ENCODE measurements around the gene SLC12A5. TPM values are rescaled to one million over a fixed set of nuclear protein-coding genes. Genes with fewer than 3 reads are reported as not detected.

SLC12A5 gene
- polyA plus RNA-seq, 2 of the 4 experiments (the other 2 are of a cell fraction) = 3.0 to 10.8 TPM

DNA sequence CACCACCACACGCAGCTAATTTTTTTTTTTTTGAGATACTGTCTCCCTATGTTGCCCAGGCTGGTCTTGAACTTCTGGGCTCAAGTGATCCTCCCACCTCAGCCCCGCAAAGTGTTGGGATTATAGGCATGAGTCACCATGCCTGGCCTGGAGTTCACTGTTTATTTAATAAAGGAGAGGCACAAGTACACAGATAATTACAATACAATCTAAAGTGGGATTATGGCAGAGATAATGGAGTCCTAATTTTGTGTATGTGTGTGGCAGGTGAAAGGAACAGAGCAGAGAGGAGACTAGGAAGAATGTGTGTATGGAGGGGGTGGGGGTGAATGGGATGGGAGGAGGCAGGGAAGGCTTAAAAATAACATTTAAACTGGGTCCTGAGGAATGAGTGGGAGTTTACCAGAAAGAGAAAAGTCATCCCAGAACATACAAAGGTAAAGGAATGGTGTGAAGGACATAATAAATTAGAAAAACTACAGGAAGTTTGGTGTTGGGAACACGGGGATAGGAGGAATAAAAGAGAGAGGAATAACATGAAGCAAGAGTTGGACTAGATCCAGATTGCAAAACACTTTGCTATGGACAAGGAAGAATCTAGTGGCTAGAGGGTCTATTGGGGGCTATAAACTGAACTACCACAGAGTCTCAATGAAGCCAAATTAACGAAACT lies 56.3 kb downstream of the SLC12A5 start:
- ATAC-seq = peak in 1 of 2 experiments; percentile 17; a peak in 3 of 6 replicates
- ChIA-PET CTCF (interaction anchor here (0.5 to 1.7 kb wide), 12 partner anchors 8 to 207 kb away, joined by 3 to 13 read pairs (median 3); no protein-coding TSS in a partner anchor), POLR2A (no interaction called here)
- Histone ChIP-seq H3K9me3 (no peaks in the 10 kb centered on the region), H3K4me2 (peak overlapping the region; percentile 79), H3K4me1 (peaks cover 45% of the 10 kb centered on the region), H3K27ac (peak overlapping the region in 1 of 2 experiments; percentile 24; a peak in 3 of 6 replicates), H3K4me3 (no peak overlapping the region)
- no peak for FAIRE-seq
- DNase-seq (ENCODE audit: low read depth in 1 of 2, low spot score in 1 of 2) = peak; percentile 20 to 68
- 25% methylated on average over 4 of the region's 4 CpGs for WGBS (ENCODE audit: missing lambda C conversion rate)
- TF ChIP-seq CBX2 (IDR thresholded peaks at IDR 0.05; ENCODE audit: borderline replicate concordance, low read depth) (no peak), NFE2L2 (conservative IDR thresholded peaks at IDR 0.05; ENCODE audit: low read length) (no peak), E2F6 (IDR thresholded peaks at IDR 0.05; ENCODE audit: borderline replicate concordance, low read depth) (no peak), EHMT2 (IDR thresholded peaks at IDR 0.05; ENCODE audit: low read depth) (no peak), JUNB (IDR thresholded peaks at IDR 0.05) (no peak), HDAC2 (IDR thresholded peaks at IDR 0.05) (no peak), ZC3H11A (IDR thresholded peaks at IDR 0.05) (no peak), BHLHE40 (IDR thresholded peaks at IDR 0.05; ENCODE audit: low read depth, low read length) (no peak), FOSL2 (IDR thresholded peaks at IDR 0.05) (no peak), FOSL2 (CRISPR knock-in tag; IDR thresholded peaks at IDR 0.05) (peak; percentile 89), TP53 (CRISPR knock-in tag; IDR thresholded peaks at IDR 0.05) (no peak), SREBF2 (IDR thresholded peaks at IDR 0.05) (no peak), ELK1 (IDR thresholded peaks at IDR 0.05; ENCODE audit: low read depth, low read length) (no peak), CHD4 (IDR thresholded peaks at IDR 0.05; ENCODE audit: borderline replicate concordance) (no peak; the same call in 1 of the 2 replicates), RAD21 (conservative IDR thresholded peaks at IDR 0.05 in 1 of 2, IDR thresholded peaks at IDR 0.05 in 1 of 2) (no peak), CHD2 (IDR thresholded peaks at IDR 0.05; ENCODE audit: low read length, partially characterized antibody) (no peak), JUN (IDR thresholded peaks at IDR 0.05) (0 out of 5 replicates have a peak, but pooled peaks of 1 of the 2 experiments have one; percentile 19), SMC3 (IDR thresholded peaks at IDR 0.05) (no peak), POLR2AphosphoS2 (conservative IDR thresholded peaks at IDR 0.05; ENCODE audit: low read length) (no peak), KDM5A (IDR thresholded peaks at IDR 0.05) (no peak), PHF8 (IDR thresholded peaks at IDR 0.05; ENCODE audit: borderline replicate concordance, low read depth) (no peak), RCOR1 (IDR thresholded peaks at IDR 0.05; ENCODE audit: low read depth, low read length) (no peak), RFX5 (IDR thresholded peaks at IDR 0.05) (no peak), TFCP2L1 (CRISPR knock-in tag; IDR thresholded peaks at IDR 0.05) (no peak), HEYL (CRISPR knock-in tag; IDR thresholded peaks at IDR 0.05) (no peak), HOXB13 (CRISPR knock-in tag; IDR thresholded peaks at IDR 0.05; ENCODE audit: low read depth) (no peak), GATA3 (IDR thresholded peaks at IDR 0.05; ENCODE audit: borderline replicate concordance) (peak; percentile 44; the same call in 1 of the 2 replicates), ATOH8 (CRISPR knock-in tag; IDR thresholded peaks at IDR 0.05; ENCODE audit: low read depth) (no peak), EP300 (IDR thresholded peaks at IDR 0.05) (no peak), POLR2A (IDR thresholded peaks at IDR 0.05; ENCODE audit: low read length) (no peak), FOSB (CRISPR knock-in tag; IDR thresholded peaks at IDR 0.05) (no peak), MAFK (IDR thresholded peaks at IDR 0.05; ENCODE audit: partially characterized antibody) (no peak), NR3C1 (IDR thresholded peaks at IDR 0.05) (no peak), PBX3 (IDR thresholded peaks at IDR 0.05) (no peak), CEBPB (IDR thresholded peaks at IDR 0.05) (peak; percentile 84 to 90)
- TF ChIP-seq, protein P1, sequence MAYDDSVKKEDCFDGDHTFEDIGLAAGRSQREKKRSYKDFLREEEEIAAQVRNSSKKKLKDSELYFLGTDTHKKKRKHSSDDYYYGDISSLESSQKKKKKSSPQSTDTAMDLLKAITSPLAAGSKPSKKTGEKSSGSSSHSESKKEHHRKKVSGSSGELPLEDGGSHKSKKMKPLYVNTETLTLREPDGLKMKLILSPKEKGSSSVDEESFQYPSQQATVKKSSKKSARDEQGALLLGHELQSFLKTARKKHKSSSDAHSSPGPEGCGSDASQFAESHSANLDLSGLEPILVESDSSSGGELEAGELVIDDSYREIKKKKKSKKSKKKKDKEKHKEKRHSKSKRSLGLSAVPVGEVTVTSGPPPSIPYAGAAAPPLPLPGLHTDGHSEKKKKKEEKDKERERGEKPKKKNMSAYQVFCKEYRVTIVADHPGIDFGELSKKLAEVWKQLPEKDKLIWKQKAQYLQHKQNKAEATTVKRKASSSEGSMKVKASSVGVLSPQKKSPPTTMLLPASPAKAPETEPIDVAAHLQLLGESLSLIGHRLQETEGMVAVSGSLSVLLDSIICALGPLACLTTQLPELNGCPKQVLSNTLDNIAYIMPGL (CRISPR knock-in tag; IDR thresholded peaks at IDR 0.05; ENCODE audit: borderline replicate concordance) = no peak
- TF ChIP-seq, protein P2, sequence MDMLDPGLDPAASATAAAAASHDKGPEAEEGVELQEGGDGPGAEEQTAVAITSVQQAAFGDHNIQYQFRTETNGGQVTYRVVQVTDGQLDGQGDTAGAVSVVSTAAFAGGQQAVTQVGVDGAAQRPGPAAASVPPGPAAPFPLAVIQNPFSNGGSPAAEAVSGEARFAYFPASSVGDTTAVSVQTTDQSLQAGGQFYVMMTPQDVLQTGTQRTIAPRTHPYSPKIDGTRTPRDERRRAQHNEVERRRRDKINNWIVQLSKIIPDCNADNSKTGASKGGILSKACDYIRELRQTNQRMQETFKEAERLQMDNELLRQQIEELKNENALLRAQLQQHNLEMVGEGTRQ (IDR thresholded peaks at IDR 0.05) = no peak
- TF ChIP-seq, protein P3, sequence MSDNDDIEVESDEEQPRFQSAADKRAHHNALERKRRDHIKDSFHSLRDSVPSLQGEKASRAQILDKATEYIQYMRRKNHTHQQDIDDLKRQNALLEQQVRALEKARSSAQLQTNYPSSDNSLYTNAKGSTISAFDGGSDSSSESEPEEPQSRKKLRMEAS (IDR thresholded peaks at IDR 0.05) = 0 out of 2 replicates have a peak, but pooled peaks have one; percentile 17
